Posterior cingulate gyrus (tissue), 11 donors: ENCODE data around the gene INTS12.
"Not testable (repeated sequence)": the region's sequence is repeated elsewhere in the genome, so short reads cannot be mapped to it uniquely, and the experiment has no call there.

Experiments used
- DNase-seq, 10 donors: peaks; one replicate each; pipeline versions ENCODE4 v3.0.0 to v3.0.0-alpha.2; 2020 to 2021; ENCODE audit warnings: mixed read lengths in 3 of 10
- intact Hi-C: fragments of 100-400 bp; cut with DNase I; formaldehyde crosslinking; loops from one replicate; pipeline ENCODE4 v1.15.1; 2023

Gene INTS12, protein sequence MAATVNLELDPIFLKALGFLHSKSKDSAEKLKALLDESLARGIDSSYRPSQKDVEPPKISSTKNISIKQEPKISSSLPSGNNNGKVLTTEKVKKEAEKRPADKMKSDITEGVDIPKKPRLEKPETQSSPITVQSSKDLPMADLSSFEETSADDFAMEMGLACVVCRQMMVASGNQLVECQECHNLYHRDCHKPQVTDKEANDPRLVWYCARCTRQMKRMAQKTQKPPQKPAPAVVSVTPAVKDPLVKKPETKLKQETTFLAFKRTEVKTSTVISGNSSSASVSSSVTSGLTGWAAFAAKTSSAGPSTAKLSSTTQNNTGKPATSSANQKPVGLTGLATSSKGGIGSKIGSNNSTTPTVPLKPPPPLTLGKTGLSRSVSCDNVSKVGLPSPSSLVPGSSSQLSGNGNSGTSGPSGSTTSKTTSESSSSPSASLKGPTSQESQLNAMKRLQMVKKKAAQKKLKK

DNA sequence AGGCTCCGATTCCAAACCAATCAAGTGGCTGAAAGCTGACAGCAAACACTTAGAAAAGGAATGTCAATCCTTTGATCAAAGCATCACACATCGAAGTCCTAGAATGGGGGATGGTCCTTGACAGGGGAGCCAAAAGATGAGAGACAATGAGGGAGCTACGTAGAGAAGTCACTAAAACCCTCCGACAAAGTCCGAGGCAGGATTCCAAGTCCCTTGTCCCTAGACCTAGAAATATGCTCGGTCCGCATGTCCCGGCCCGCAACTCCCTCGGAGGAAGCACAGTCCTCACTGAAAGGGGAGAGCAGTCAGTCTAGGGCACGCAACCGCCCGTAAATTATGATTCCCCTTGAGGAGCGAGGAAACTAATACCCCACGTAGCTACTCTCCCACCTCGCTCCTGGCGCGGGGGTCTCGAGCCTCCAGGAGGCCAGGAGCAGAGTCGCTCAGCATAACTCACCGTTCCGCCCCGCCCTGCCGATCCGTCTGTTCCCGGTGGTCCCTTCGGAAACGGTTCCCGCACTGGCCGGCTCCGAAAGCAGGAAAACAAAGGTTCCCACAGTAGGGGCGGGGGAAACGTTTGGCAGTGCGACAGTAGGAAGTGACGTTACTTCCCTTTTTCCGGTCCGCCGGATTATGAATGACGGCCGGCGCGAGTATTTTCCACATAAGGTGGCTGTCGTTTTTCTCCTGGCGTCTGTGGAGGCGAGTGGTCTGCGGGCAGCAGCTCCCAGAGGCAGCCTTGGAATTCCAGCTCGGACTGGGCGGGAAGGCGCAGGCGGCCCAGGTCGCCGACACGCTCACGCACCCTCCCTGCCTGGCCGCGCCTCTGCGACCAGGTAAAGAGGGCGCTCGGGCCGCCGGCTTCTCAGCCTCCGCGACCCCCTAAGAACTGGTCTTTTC is at the start of gene INTS12, which contains the start of gene GSTCD:
TSS of gene INTS12 (minus strand) at position 509 of the 900 bp plus-strand sequence. CDS start 8,684 bp downstream, outside the sequence.
TSS of gene GSTCD (plus strand) at position 604 of the 900 bp plus-strand sequence. CDS start 8,830 bp downstream, outside the sequence.
- intact Hi-C loops = no loop called here

DNA sequence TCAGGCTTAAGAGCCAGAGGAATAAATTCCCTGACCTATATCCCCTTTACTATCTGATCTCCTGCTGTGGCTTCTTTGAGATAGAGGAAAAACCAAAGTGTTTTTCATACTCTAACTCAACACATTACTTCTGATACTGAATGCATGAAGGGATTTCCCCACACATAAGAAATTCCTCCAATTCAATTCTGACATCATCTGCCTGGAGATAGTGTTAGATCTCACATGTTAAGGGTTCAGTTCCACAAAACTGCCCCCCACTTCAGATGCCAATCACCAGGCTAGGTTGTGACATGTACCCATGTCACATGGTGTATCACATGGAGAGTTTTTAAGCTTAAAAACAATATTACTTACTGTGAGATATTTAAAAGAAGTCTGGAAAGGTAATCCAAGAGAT is 46.9 kb upstream of the INTS12 start:
- DNase-seq = no peak
- intact Hi-C loops = no loop called here

More for the DNA sequence above, at the start of gene INTS12, which contains the start of gene GSTCD:
- peak; percentile 87 to 99 (median 93) for DNase-seq

DNA sequence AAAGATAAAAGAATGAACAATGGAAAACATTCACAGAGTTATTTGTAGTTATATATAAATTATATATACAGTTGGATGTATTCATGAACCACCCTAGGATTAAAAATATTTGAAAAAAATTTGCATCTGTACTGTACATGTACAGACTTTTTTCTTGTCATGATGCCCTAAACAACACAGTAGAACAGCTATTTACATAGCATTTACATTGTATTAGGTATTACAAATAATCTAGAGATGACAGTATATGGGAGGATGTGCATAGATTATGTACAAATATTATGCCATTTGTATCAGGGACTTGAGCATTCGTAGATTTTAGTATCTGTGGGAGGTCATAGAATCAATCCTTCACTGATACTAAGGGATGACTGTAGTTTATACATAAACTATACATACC is 44.9 kb upstream of the INTS12 start:
- intact Hi-C loops = no loop called here
- DNase-seq = no peak

DNA sequence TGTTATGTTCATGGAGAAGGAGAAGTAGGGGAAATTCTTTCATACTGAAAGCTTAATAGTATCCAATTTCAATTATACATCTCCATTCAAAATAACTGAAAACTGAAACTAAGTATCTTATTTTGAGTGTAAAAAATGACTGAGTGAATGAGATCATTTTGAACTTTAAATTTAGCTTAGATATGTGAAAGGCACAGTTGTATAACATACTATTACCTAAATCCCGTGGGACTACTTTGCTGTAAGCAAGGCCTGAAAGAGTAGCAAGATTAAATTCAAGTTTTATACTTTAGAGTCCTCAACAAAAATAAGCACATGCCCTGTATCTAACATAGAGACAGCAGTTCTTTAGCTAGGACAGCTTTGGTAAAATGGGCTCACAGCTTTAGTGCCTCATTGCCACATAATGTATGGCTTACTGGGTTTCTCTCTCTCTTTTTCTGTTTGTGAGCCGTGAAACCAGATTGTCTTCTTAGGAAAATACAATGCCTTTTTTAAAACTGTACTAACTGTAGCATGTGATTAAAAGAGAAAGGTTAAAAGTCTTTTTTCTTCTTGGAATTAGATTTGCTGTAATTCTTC is 43.3 kb upstream of the INTS12 start:
- DNase-seq = no peak
- intact Hi-C loops = no loop called here

DNA sequence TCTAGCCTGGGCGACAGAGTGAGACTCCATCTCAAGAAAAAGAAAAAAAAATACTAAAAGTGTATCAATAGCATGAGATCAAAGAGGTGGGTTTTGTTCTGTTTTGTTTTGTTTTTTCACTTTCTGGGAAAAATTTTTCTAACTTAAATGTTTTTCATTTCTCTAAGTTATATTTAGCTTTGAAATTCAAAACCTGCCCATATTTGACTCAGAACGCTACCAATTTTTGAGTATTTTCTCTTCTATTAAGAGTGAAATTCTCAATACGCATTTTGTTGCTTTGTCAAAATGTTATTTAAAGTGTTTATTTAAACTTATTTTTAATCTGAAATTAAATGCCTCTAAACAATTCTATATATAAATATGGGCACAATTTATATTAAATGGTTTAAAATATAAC is 39.7 kb upstream of the INTS12 start:
- intact Hi-C loops = no loop called here
- no peak for DNase-seq

DNA sequence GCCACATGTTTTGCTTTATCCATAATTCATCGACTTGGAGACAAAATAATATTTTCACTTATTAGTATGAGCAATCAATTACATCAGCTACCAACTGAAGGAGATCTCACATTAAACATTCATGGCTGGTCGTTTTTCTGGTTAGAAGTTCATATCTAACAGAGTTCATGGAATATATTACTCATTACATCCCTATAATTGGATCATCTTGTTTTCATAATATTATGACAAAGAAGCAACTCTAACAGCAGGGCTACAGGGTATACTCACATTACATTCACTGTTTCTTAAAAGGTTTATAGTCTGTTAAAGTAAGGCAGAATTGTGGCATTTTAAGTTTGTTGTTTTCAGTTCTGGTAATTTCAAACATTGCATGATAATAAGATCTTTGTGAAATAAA is 33.1 kb upstream of the INTS12 start:
- DNase-seq = no peak
- intact Hi-C loops = no loop called here

DNA sequence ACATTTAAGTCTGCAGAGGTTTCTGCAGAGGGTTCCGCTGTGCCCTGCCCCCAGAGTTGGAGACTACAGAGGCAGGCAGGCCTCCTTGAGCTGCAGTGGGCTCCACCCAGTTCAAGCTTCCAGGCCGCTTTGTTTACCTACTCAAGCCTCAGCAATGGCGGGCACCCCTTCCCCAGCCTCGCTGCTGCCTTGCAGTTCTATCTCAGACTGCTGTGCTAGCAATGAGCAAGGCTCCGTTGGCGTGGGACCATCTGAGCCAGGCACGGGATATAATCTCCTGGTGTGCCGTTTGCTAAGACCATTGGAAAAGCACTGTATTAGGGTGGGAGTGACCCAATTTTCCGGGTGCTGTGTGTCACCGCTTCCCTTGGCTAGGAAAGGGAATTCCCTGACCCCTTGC is 26.7 kb upstream of the INTS12 start:
- intact Hi-C loops = not testable (repeated sequence)
- peak in 3 of 10 donors; percentile 43 to 77 (median 55) for DNase-seq

DNA sequence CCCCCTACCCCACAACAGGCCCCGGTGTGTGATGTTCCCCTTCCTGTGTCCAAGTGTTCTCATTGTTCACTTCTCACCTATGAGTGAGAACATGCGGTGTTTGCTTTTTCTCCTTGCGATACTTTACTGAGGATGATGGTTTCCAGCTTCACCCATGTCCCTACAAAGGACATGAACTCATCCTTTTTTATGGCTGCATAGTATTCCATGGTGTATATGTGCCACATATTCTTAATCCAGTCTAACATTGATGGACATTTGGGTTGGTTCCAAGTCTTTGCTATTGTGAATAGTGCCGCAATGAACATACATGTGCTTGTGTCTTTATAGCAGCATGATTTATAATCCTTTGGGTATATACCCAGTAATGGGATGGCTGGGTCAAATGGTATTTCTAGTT is 21.4 kb upstream of the INTS12 start:
- intact Hi-C loops, DNase-seq: not testable (repeated sequence)

DNA sequence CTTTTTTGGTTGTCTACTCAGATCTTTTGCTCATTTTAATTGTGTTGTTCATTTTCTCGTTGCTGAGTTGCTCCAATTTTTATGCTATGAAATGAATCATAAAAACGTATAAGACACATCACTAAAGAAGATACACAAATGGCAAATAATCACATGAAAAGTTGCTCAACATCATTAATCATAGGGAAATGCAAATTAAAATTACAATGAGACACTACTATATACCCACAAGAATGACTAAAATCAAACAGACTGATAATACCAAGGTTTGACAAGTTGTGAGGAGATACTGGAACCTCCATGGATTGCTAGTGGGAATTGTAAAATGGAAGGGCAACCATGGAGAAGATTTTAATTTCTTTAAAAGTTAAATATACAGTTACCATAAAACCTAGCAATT is 17.1 kb upstream of the INTS12 start:
- no peak for DNase-seq
- intact Hi-C loops = no loop called here

DNA sequence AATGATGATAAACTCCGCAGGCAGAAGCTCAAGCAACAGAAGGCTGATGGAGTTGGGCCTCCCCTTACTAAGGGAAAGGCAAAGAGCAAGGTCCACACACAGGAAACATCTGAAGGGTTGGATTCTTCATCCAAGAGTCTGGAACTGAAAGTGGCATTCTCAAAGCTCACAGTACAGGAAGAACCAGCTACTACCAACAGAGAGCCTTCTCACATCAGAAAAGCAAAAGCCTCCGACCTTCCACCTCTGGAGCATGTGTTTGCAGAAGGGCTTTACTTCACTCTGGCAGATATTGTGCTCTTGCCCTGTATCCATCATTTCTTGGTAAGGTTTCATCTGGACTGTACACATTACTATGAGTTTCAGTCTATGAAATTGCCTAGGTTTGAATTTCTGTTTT is 10.7 kb upstream of the INTS12 start:
- intact Hi-C loops = no loop called here
- DNase-seq = no peak

DNA sequence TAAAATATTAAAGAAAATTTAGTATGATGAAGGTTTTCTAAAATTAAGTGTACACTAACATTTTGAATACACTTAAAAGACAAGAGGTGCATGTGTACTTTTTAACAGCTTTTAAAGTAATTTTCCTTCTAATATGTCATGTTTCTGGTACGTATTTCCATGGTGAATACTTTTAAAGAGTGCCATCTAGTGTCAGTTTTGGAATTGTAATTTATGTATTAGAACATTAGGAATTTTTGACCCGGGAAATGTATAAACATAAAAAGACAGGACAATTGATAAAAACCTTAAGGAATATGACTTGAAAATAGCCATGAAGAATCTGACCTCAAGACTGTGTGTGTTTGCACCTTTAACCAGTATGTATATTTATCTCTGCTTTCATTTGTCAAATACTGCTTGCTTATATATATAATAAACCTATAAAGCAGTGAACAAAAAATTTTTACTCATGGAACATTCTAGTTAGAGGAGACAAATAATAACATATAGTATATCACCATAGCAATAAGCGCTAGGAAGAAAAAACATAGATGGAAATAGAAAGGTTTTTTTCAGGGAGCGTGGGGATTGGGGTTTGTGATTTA is 7.3 kb upstream of the INTS12 start:
- intact Hi-C loops = no loop called here
- DNase-seq = no peak

DNA sequence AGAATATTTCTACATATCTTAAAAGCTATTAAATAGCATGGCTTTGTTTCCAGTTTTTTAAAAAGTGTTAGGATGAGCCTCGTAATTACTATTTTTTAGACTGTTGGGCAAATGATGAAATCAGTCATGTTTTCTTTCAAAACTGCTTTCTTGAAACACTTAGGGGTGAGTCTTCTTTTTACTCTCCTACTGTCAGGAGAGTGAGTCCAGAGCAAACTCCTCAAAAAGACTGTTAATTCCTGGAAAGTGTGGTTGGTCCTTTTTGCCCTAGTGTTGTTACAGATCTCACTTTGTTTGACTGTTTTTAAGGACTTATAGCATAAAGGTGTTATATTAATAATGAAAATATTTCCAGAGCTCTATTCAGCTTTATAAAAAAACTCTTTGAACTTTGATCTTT is 6.4 kb upstream of the INTS12 start:
- intact Hi-C loops = no loop called here
- DNase-seq = no peak

DNA sequence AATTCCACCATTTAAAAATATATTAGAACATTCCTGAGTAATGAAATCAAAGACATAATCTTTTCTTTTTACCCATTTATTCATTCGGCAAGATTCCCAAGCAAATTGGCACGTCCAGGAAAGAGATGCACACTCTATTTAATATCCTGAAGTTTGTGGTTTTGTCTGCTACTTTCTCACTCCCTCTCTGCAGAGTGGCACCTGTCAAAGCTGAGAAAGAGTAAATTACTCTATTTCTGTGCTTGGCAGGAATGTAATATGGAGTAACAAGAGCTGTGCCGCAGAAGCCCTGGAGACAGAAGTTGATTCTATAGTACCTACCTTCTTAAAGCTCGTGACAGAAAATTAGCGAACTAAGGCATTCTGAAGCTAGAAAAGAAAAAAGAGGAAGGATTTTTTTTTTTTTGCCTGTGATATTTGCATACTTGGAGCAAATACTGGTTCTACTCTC is 5.6 kb upstream of the INTS12 start:
- intact Hi-C loops = no loop called here
- no peak for DNase-seq

DNA sequence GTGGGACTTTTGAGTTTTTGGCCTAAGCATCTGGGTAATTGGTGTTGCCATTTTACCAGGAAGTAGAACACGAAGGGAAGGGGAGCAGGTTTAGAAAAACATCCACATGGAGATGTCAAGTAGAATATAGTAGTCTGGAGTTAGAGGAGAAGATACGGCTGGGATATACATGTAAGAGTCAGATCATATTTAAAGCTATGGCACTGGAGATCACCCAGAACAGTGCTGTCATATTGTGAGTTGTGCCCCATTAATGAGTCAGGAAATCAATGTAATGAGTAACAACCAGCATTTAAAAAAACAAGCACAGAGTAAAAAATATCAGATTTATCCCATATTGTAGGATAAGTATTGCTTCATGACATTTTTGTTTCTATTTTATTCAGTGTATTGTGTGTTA is 4.3 kb upstream of the INTS12 start:
- DNase-seq = no peak
- intact Hi-C loops = no loop called here

DNA sequence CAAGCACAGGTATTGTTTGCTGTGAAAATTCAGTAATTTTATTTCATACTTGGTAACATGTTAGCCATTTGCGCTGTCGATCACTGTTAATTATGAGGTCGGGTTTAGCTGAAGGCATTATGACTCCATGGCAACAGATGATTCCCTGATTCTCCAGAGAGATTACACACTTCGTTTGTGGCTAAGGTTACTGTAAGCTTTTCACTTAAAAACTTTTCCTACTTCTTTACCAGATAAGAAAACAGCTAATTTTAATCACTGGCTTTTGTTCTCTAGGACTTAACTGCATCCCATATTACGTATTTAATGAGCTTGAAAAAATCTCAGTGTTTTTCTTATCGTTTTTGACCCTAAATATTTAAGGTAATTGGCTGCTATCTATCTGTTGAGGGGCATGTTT is 2.2 kb upstream of the INTS12 start:
- DNase-seq = no peak
- intact Hi-C loops = no loop called here

DNA sequence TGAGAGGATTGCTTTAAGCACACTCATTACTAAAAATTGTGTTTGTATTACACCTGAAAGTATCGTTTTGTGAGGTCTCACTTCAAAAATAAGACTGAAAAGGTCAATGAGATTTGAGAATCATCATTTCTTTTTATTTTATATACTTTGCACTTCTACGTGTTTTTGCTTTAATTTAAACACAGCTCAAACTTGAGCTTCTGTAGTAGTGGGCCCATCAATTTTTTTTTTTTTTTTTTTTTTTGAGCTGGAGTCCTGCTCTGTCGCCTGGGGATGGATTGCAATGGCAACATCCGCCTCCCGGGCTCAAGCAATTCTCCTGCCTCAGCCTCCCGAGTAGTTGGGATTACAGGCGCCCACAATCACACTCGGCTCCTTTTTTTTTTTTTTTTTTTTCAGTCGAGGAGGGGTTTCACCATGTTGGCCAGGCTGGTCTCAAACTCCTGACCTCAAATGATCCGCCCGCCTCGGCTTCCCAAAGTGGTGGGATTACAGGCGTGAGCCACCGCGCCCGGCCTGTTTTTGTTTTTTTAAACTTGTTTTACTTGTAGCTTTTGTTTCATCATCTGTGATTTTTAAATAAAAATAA is 1.6 kb upstream of the INTS12 start:
- DNase-seq = peak in 1 of 10 donors; percentile 62
- intact Hi-C loops = no loop called here

DNA sequence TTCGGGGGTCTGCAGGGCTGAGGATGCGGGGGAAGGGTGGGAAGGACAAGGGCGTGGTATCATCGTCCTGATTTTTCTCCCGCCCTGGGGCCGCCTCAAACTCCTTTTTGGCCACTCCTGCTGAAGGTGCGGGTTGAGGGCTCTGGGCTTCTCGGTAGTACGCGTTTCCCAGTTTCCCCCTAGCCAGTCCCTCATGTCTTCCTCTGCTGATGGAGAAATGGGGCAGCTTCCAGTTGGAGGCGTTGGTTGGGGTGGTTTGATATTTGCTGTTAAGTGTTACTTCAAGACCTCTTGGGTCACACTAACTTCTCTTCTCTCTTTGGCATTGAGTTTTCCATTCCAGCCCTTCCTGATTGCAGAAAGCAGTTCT is 577 bp upstream of the INTS12 start:
- no peak for DNase-seq
- intact Hi-C loops = no loop called here

DNA sequence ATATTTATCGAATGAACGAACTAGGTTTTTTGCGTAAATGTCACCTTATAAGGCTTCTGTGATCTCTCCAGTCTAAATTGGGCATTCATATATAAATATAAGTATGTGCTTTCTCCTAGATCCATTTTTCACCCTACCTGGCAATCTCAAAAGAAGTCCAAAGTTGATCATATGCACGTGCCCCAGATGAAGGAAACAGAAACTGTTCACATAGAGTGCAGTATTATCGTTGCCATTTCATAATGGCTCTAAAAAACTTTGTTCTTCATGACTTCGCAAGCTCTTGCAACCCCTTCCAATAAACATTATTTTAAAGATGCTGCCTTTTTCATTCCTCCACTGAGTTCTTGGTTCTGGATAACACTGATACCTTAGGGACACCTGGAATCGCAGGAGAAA is 708 bp downstream of the INTS12 start:
- DNase-seq = no peak
- intact Hi-C loops = no loop called here

DNA sequence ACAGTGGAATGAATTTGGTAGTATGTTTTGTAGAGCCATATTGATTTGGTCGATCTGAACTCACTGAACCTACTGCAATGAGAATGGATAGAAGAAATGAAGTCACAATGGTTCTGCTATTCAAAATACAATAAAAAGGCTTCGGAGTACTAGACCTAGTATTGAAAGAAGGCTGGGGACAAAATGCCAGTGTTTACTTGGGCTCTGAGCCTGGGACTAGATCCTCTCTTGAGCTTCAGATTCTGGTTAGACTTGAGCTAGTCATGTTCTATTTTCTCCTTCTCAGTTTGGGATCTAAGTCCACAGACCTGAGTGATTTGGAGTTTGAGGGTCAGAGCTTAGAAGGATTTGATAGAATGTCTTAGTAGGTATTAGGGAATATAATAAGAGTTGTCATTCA is 9.9 kb downstream of the INTS12 start:
- DNase-seq = no peak
- intact Hi-C loops = no loop called here

DNA sequence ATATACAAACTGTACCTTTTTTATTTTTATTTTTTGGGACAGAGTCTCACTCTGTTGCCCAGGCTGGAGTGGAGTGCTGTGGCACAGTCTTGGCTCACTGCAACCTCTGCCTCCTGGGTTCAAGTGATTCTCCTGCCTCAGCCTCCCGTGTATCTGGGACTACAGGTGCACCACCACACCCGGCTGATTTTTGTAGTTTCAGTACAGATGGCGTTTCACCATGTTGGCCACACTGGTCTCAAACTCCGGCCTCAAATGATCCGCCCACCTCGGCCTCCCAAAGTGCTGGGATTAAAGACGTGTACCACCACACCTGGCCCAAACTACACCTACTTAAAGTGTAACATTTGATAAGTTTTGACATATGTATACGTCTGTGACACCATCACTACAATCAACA is 12.7 kb downstream of the INTS12 start:
- intact Hi-C loops, DNase-seq: not testable (repeated sequence)
